SK-N-SH (cell line): Measurements from ENCODE around the gene SRP14. TPM values are rescaled to one million over a fixed set of nuclear protein-coding genes. Genes with fewer than 3 reads are reported as not detected.
A peak's percentile ranks its signal among the peaks of the same experiment; 100 is the strongest.
"Not testable (repeated sequence)": the region's sequence is repeated elsewhere in the genome, so short reads cannot be mapped to it uniquely, and the experiment has no call there.

Source experiments
- CTCF ChIA-PET: fragments of 300-600, 350-600 bp; formaldehyde crosslinking; extraction: SDS; loops from one replicate; lab custom pipeline; 2021; lab: Yijun Ruan, JAX
- POLR2A ChIA-PET: fragments of 350-600 bp; sonication (Branson Sonifier 250); formaldehyde crosslinking; extraction: SDS; loops from one replicate; lab custom pipeline; 2020; ENCODE audit warnings: antibody characterized with exemption, inconsistent platforms; lab: Yijun Ruan, JAX
- DNase-seq: peaks from one replicate; pipeline ENCODE4 v3.0.0; 2012
- H2AFZ ChIP-seq: fragments of 200-600 bp; sonication (generic); 2 replicates; pipeline ENCODE4 v1.8.1; 2016; ENCODE audit warnings: antibody characterized with exemption, mild to moderate bottlenecking, low read depth
- H3F3A ChIP-seq: fragments of 200-600 bp; sonication (generic); replicated peaks from 2 replicates; pipeline ENCODE3; 2016; ENCODE audit warnings: antibody characterized with exemption, mild to moderate bottlenecking; ENCODE audit not compliant: insufficient read depth
- H3K27ac ChIP-seq, 2 experiments: fragments of 200-500 bp in 1 of 2; fragments of 200-600 bp in 1 of 2; sonication (Bioruptor generic) in 1 of 2; sonication (generic), shearing (Covaris generic) in 1 of 2; 2 replicates each; pipeline versions ENCODE4 v1.5.1 to v1.6.1; 2014 to 2016; ENCODE audit warnings: low read depth in 2 of 2, inconsistent platforms in 1 of 2, low read length in 1 of 2, mild to moderate bottlenecking in 1 of 2, mixed read lengths in 1 of 2
- H3K27me3 ChIP-seq: fragments of 200-600 bp; sonication (generic), shearing (Covaris generic); 2 replicates; pipeline ENCODE4 v1.6.1; 2016; ENCODE audit warnings: mixed run types; ENCODE audit not compliant: insufficient read depth
- H3K36me3 ChIP-seq, 2 experiments: fragments of 200-500 bp in 1 of 2; fragments of 200-600 bp in 1 of 2; sonication (Bioruptor generic) in 1 of 2; sonication (generic) in 1 of 2; replicated peaks in 1 of 2; 2 replicates each; pipeline versions ENCODE3 to v1.5.1; 2014 to 2016; ENCODE audit warnings: low read length in 1 of 2, mild to moderate bottlenecking in 1 of 2; ENCODE audit not compliant: insufficient read depth in 2 of 2, control insufficient read depth in 1 of 2
- H3K4me1 ChIP-seq, 2 experiments: fragments of 200-500 bp in 1 of 2; fragments of 200-600 bp in 1 of 2; sonication (Bioruptor generic) in 1 of 2; sonication (generic), shearing (Covaris generic) in 1 of 2; 2 replicates each; pipeline versions ENCODE4 v1.5.1 to v1.6.1; 2014 to 2016; ENCODE audit warnings: low read depth in 1 of 2, low read length in 1 of 2, mixed run types in 1 of 2; ENCODE audit not compliant: insufficient read depth in 2 of 2, control insufficient read depth in 1 of 2
- H3K4me2 ChIP-seq: fragments of 200-600 bp; sonication (generic), shearing (Covaris generic); 2 replicates; pipeline ENCODE4 v1.6.1; 2017; ENCODE audit warnings: mixed run types
- H3K4me3 ChIP-seq, 2 experiments: fragments of 200-500 bp in 1 of 2; fragments of 200-600 bp in 1 of 2; sonication (Bioruptor generic) in 1 of 2; sonication (generic), shearing (Covaris generic) in 1 of 2; 2 replicates each; pipeline versions ENCODE4 v1.5.1 to v1.8.1; 2014 to 2016; ENCODE audit warnings: low read depth in 2 of 2, inconsistent platforms in 1 of 2, low read length in 1 of 2, mild to moderate bottlenecking in 1 of 2, mixed read lengths in 1 of 2, moderate library complexity in 1 of 2
- H3K79me2 ChIP-seq: fragments of 200-600 bp; sonication (generic); 2 replicates; pipeline ENCODE4 v1.8.1; 2017; ENCODE audit warnings: mild to moderate bottlenecking; ENCODE audit not compliant: insufficient read depth
- H3K9ac ChIP-seq: fragments of 200-600 bp; sonication (generic); 2 replicates; pipeline ENCODE4 v1.6.1; 2017; ENCODE audit warnings: mixed run types
- H3K9me2 ChIP-seq: fragments of 200-600 bp; sonication (generic); 2 replicates; pipeline ENCODE4 v1.6.1; 2017; ENCODE audit warnings: mixed run types
- H3K9me3 ChIP-seq: fragments of 200-600 bp; sonication (generic); 2 replicates; pipeline ENCODE4 v1.6.1; 2017; ENCODE audit warnings: mixed run types, mild to moderate bottlenecking, moderate library complexity
- H4K20me1 ChIP-seq: fragments of 200-600 bp; sonication (generic); 2 replicates; pipeline ENCODE4 v1.6.1; 2017; ENCODE audit warnings: mild to moderate bottlenecking, mixed run types; ENCODE audit not compliant: insufficient read depth
- CHD2 ChIP-seq: fragments of 150-350 bp; IDR thresholded peaks from 2 replicates; pipeline ENCODE4 v1.6.1; 2018; ENCODE audit warnings: low read length; ENCODE audit not compliant: partially characterized antibody
- EZH2phosphoT487 ChIP-seq: fragments of 200-600 bp; sonication (generic); IDR thresholded peaks from 2 replicates; pipeline ENCODE4 v1.6.1; 2017; ENCODE audit warnings: low read depth, mixed run types, mild to moderate bottlenecking, antibody characterized with exemption, moderate library complexity, borderline replicate concordance
- FOSL2 ChIP-seq: IDR thresholded peaks from 2 replicates; pipeline ENCODE4 v1.4.0; 2012; ENCODE audit warnings: low read depth, mild to moderate bottlenecking, moderate library complexity, borderline replicate concordance
- MEF2A ChIP-seq: IDR thresholded peaks from 2 replicates; pipeline ENCODE4 v1.4.0; 2012; ENCODE audit warnings: low read depth, borderline replicate concordance
- RAD21 ChIP-seq: IDR thresholded peaks from 2 replicates; pipeline ENCODE4 v1.6.1; 2012; ENCODE audit warnings: mild to moderate bottlenecking, low read length
- RXRA ChIP-seq: IDR thresholded peaks from 2 replicates; pipeline ENCODE4 v1.4.0; 2012; ENCODE audit warnings: low read depth, mild to moderate bottlenecking, borderline replicate concordance
- WGBS: methylation state at CpG from one replicate; pipeline ENCODE4 v1.1.6; 2017; ENCODE audit warnings: low lambda C conversion rate; 5-methylcytosine and 5-hydroxymethylcytosine counted together
- polyA plus RNA-seq, 3 experiments: library from polyadenylated mRNA; depleted of rRNA; stranded (reverse); fragments of >200 nt; gene quantifications; 2 replicates each; pipeline ENCODE4 v1.2.3, GENCODE V29; 2012
- TF ChIP-seq, protein P1 (sequence below): fragments of 200-600 bp; sonication (generic); IDR thresholded peaks from 2 replicates; pipeline ENCODE4 v1.6.1; 2017; ENCODE audit warnings: antibody characterized with exemption, mild to moderate bottlenecking, moderate library complexity

The SRP14 gene
- polyA plus RNA-seq, 1 of the 3 experiments (the other 2 are of a cell fraction), result 489 TPM

DNA sequence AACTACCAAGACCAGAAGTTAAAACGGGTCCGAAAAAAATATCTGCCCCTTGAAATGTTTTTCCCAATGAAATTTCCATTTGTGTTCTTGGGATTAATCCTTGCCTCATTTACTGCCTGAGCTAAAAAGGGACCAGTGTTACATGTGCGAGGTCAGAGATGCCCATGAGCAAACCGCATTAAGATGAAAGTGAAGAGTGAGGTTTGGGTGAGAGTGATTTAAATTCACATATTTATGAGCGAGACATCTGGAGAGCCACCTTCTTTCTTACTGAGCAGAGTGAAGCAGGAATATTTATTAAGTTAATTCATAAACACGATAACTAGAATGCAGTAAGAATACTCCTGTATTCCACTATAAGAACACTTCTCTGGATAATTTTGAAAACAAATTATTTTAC lies 41.3 kb downstream of the SRP14 start (continued):
- TF ChIP-seq EZH2phosphoT487 (no peak), RAD21 (no peak), RXRA (no peak), MEF2A (no peak)
- TF ChIP-seq, protein P1, sequence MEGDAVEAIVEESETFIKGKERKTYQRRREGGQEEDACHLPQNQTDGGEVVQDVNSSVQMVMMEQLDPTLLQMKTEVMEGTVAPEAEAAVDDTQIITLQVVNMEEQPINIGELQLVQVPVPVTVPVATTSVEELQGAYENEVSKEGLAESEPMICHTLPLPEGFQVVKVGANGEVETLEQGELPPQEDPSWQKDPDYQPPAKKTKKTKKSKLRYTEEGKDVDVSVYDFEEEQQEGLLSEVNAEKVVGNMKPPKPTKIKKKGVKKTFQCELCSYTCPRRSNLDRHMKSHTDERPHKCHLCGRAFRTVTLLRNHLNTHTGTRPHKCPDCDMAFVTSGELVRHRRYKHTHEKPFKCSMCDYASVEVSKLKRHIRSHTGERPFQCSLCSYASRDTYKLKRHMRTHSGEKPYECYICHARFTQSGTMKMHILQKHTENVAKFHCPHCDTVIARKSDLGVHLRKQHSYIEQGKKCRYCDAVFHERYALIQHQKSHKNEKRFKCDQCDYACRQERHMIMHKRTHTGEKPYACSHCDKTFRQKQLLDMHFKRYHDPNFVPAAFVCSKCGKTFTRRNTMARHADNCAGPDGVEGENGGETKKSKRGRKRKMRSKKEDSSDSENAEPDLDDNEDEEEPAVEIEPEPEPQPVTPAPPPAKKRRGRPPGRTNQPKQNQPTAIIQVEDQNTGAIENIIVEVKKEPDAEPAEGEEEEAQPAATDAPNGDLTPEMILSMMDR, result no peak

DNA sequence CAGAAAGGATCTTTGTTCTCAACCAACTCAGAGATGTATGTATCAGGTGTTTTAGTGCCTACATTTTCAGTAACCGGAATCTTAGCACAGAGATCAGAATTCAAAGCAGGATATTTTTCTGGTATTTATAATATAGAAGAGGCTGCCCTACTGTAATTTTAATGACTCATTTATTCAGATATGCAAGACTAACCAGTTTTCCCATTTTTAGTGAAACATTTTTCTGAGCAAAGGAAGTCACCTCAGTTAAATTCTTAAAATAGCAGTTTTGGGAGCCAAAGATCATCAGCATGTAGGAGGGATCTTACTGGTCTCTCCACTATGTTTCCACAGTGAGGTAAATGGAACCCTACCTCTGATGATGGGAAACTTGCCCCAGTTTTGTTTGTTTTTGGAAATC lies 42.0 kb downstream of the SRP14 start:
- Histone ChIP-seq H3K9me2 (no peaks in the 10 kb centered on the region), H3K9ac (no peak overlapping the region), H3K4me3 (no peak overlapping the region), H4K20me1 (no peaks in the 10 kb centered on the region), H3K79me2 (no peaks in the 10 kb centered on the region), H3K27ac (peak overlapping the region in 1 of 2 experiments; percentile 49; a peak in 2 of 4 replicates), H3K27me3 (no peaks in the 10 kb centered on the region), H2AFZ (no peak overlapping the region), H3K9me3 (no peaks in the 10 kb centered on the region), H3F3A (peaks cover 16% of the 10 kb centered on the region), H3K4me2 (no peak overlapping the region), H3K4me1 (peaks cover 0 to 25% of the 10 kb centered on the region in 2 experiments; a peak in 1 of 4 replicates), H3K36me3 (peaks cover 60 to 64% of the 10 kb centered on the region in 2 experiments)
- DNase-seq, result no peak
- TF ChIP-seq CHD2 (no peak), FOSL2 (peak; percentile 21; the same call in 1 of the 2 replicates)
- WGBS, result 95% methylated on average over 1 of the region's 1 CpG
- POLR2A ChIA-PET, result no interaction called here
- CTCF ChIA-PET, result no interaction called here

DNA sequence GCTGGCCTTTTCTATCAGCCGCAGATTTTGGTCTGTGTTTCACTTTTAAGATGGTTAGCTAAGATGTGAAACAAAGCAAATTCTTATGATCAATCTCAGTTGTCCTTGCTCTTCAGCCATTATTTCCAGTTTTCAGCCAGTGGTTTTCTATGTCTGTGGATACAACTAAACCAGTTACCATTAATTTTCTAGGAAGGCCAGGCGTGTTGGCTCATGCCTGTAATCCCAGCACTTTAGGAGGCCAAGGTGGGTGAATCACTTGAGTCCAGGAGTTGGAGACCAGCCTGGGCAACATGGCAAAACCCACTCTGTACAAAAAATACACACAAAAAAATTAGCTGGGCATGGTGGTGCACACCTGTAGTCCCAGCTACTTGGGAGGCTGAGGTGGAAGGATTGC lies 42.8 kb downstream of the SRP14 start:
- H3K9me3 ChIP-seq, H3K4me2 ChIP-seq, H4K20me1 ChIP-seq, H2AFZ ChIP-seq, H3K27me3 ChIP-seq, POLR2A ChIA-PET, DNase-seq, H3K9ac ChIP-seq, H3K79me2 ChIP-seq, H3K9me2 ChIP-seq, H3K4me3 ChIP-seq: not testable (repeated sequence)
- Histone ChIP-seq H3F3A (peaks cover 16% of the 10 kb centered on the region), H3K36me3 (peaks cover 62 to 66% of the 10 kb centered on the region in 2 experiments), H3K27ac (peak overlapping the region in 1 of 2 experiments; percentile 49; a peak in 2 of 4 replicates), H3K4me1 (peaks cover 0 to 25% of the 10 kb centered on the region in 2 experiments; a peak in 1 of 4 replicates)
- CTCF ChIA-PET, result interaction anchor here (1.3 kb wide), 1 partner anchor 12 kb away, joined by 7 read pairs; no protein-coding TSS in a partner anchor
- WGBS, result 100% methylated on average over 2 of the region's 2 CpGs

DNA sequence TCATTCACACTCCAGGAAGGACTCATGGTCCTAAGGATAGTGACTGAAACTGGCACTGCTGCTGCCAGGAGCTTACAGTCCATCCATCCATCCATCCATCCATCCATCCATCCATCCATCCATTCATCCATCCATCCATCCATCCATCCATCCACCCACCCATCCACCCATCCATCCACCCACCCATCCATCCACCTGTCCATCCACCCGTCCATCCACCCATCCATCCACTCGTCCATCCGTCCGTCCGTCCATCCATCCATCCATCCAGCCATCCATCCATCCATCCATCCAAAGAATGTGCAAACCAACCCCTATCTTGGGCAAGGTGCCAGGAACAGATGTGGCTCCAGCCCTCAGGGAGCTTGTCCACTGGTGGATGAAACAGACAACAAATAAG lies 46.0 kb downstream of the SRP14 start:
- H2AFZ ChIP-seq, POLR2A ChIA-PET, H3K27me3 ChIP-seq, H3K4me2 ChIP-seq, CTCF ChIA-PET, H3K4me3 ChIP-seq, H3K9me2 ChIP-seq, H3K79me2 ChIP-seq, H4K20me1 ChIP-seq, H3K9ac ChIP-seq, H3K9me3 ChIP-seq, H3K27ac ChIP-seq, DNase-seq: not testable (repeated sequence)
- peaks cover 63 to 70% of the 10 kb centered on the region in 2 experiments for H3K36me3 ChIP-seq
- peaks cover 0 to 16% of the 10 kb centered on the region in 2 experiments; a peak in 1 of 4 replicates for H3K4me1 ChIP-seq
- 99% methylated on average over 5 of the region's 5 CpGs for WGBS
- peaks cover 16% of the 10 kb centered on the region for H3F3A ChIP-seq
